Stimulated activated CD4-positive, alpha-beta T cell treated with anti-CD3 and anti-CD28 coated beads, Interleukin-15, amount 100 ng/mL, for 48 hours (primary cell): Measurements from ENCODE around the gene PPP6R2.
"Not testable (repeated sequence)": the region's sequence is repeated elsewhere in the genome, so short reads cannot be mapped to it uniquely, and the experiment has no call there.

Experiments
- DNase-seq, 2 donors: peaks; one replicate each; pipeline ENCODE4 v3.0.0-alpha.2; 2020; ENCODE audit warnings: low read depth in 2 of 2

The PPP6R2 gene

GRCh38 chr22:50432131-50432876 is 89.2 kb downstream of the PPP6R2 start:
- DNase-seq = no peak

DNA sequence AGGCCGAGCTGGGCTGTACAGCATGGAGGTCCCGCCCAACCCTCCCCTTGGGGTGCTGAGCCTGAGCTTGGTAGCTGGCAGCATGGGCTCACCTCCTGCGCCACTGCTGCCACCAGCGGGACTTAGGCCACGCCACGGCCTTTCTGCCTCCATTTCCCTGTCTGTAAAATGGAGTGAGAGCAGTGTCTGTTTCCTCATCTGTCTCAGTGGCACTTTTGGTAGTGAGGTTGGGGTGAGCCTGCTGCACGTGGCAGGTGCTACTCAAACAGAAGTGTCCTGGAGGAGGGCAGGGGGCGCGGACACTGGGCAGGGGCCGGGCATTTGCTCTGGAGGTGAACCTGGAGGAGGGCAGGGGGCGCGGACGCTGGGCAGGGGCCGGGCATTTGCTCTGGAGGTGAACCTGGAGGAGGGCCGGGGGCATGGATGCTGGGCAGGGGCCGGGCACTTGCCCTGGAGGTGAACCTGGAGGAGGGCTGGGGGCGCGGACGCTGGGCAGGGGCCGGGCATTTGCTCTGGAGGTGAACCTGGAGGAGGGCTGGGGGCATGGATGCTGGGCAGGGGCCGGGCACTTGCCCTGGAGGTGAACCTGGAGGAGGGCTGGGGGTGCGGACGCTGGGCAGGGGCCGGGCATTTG is 89.9 kb downstream of the PPP6R2 start:
- DNase-seq = not testable (repeated sequence)

DNA sequence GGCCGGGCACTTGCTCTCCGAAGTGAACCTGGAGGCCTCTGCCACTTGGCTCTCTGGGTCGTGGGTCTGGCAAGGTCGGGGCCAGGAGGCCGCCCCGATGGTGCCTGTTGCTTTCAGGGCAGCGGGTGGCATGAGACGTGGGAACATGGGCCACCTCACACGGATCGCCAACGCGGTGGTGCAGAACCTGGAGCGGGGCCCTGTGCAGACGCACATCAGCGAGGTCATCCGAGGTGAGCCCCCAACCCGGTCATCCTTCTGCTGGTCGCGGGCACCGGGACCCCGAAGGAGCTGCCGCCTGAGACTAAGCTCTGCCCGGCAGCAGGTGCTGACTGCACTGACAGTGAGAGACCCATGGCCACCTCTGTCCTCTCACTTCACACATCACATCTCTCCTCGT is 91.7 kb downstream of the PPP6R2 start:
- no peak for DNase-seq

- no peak for DNase-seq
Measured at GRCh38 chr22:50435291-50436014, 92.3 kb downstream of the PPP6R2 start.

DNA sequence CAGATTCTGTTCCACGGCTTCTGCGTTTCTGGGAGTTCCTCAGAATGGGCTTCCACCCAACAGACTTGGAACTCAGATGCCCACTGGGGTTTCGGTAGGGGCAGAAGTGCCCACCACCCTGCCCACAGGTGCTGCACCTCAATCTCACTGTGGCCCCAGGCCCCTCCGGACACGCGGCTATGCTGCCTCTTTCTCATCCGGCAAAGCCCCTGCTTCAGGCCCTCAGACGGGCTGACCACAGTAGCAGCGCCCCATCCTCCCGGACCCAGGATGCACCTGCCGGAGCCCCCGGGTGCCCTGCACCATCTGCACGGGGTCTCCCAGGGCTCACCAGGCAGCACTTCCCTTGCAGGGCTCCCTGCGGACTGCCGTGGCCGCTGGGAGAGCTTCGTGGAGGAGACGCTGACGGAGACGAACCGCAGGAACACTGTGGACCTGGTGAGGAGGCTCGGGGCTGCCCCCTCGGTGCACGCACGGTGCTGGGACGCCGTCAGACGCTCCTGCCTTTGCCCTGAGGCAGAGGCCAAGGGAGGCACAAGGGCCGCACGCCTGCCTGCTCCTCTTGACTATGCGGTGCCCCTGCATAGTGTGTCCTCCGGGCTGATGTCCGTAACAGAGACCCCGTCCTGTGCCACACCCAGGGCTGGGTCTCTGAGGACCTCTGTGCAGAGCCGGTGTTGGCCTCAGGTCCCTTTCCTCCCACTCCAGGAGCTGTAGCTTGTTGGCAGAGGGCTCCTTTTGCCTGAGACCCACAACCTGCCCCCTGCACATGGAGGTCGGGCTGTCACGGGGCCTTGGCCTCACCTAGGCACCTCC is 93.1 kb downstream of the PPP6R2 start:
- no peak for DNase-seq

- DNase-seq = no peak
Measured at GRCh38 chr22:50436841-50437341, 93.8 kb downstream of the PPP6R2 start.

- no peak for DNase-seq
Measured at GRCh38 chr22:50437511-50438304, 94.6 kb downstream of the PPP6R2 start.

DNA sequence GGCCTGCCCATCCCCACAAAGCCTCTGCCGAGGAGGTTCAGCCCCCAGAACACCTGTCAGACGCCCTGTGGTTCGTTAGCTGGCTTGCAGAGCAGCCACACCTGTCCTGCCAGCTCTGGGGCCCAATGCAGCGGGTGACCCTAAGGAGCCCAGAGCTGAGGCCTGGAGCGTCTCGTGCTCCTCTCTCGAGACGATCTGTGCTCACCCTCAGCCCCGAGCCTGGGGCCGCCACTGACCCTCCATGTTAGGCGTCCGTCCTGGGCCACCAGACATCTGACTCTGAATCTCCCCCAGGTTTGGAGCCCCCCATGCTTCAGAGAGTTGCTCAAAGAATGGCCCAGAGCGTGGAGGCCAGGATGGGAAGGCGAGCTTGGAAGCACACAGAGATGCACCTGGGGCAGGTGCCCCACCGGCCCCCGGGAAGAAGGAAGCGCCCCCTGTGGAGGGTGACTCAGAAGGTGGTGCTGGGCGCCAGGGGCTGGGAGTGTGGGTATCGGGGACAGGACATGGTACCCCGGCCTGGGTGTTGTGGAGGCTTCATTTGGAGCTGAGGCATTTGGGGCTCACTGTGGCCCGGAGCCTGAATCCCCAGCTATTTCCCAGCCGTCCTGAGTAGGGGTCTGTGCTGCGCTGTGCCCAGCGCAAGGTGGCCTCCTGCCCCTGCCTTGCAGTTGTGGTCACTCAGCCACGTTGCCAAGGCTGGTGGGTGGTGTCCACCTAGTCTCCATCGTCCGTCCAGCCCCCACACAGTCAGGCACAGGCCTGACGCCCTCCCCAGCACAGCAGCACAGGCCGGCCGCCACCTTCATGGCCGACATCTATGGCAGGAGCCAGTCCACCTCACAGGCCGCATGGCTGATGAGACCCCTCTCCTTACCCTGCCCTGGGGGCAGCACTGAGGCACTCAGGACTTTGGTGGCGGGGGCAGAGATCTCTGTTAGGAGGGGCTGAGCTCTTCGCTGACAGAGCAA is 95.5 kb downstream of the PPP6R2 start:
- no peak for DNase-seq

- DNase-seq = no peak
Measured at GRCh38 chr22:50439314-50439870, 96.3 kb downstream of the PPP6R2 start.

DNA sequence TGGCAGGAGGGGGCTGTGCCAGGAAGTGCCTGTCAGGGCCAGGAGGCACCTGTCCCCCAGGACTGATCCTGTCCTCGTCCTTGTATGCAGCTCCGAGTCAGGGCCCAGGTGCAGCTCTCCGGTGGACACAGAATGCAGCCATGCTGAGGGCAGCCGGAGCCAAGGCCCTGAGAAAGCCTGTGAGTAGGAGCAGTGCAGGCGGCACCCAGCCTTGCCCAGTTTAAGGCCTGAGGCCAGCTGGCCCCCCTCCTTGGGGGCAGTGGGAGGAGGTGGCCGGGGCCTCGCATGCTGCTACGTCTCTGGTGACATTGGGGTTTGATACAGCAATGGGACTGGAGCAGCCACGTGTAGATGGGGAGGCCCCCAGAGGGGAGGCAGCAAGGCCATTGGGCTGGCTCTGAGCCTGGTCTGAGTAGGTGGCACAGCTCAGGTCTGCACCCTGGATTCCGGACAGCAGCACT is 96.8 kb downstream of the PPP6R2 start:
- no peak for DNase-seq

- DNase-seq = no peak
Measured at GRCh38 chr22:50440544-50441249, 97.6 kb downstream of the PPP6R2 start.

DNA sequence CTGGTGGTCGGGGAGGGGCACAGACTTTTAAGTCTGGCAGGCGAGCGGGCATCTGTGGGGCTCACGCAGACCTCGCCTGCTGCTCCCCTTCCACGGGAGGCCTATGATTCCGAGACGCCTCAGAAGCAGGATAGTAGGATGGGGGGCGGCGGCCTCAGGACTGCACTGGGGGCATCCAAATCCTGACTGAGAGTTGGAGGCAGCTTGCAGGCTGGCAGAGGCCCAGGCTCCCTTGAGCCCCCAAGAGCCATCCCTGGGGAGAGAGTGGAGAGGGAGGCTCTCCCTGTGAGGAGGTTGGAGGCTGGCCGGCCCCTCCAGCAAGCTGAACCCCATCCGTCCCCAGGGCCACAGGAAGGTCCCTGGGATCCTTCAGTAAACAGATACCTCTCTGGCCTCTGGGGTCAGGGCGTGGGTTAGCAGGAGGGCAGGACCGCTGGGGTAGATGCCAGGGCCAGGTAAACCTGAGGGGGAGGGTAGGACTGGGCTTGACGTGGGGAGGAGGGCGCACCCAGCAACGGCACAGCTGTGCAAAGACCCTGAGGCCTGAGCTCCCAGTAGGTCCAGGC is 98.4 kb downstream of the PPP6R2 start:
- DNase-seq = no peak

DNA sequence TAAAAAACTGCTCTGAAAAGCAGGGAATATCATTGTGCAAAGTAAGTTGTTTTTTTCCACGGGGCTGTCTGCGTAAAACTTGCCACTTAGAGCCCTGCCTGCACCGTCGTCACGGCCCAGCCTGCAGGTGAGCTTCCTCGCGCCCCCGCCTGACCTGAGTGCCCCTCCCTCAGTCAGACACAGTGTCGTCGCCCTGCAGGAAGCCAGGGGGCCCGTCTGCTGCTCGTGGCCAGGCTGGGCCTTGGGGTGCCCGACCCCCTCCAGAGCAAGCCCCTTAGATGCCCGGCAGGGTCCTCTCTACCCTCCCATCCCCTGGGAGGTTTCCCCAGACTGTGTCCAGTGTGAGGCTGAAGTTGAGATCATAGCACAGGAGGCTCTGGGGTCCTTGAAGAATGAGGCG is 100.1 kb downstream of the PPP6R2 start:
- no peak for DNase-seq

DNA sequence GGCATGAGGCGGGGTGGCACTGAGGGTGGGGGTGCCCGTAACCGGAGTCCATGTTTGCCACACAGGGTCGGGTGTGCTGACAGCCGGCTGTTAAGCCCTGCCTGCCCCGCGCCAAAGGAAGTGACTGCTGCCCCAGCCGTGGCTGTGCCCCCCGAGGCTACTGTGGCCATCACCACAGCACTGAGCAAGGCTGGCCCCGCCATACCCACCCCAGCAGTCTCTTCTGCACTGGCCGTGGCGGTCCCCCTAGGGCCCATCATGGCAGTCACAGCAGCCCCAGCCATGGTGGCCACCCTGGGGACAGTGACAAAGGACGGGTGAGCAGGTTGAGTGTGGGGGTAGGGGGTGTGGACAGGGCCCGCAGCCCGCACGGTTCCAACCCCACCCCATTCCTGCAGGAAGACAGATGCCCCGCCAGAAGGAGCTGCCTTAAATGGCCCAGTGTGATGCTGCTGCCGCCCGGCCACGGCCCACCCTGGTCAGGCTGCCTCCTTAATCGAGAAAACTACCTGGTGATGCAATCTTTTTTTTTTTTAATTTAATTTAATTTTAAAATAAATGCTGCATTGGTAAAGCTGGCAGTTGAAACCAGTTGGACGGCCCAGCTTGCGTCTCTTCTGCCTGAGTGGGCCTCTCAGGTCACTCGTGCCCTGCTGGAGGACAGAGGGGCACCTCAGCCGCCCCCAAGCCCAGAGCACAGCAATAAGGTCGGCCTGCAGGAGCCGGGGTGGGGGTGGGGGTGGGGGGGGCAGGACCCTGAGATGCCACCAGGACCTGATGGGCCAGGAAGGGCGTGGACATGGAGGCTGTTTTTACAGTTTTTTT is 100.9 kb downstream of the PPP6R2 start:
- DNase-seq = no peak

- DNase-seq = no peak
Measured at GRCh38 chr22:50444663-50445062, 101.5 kb downstream of the PPP6R2 start.

DNA sequence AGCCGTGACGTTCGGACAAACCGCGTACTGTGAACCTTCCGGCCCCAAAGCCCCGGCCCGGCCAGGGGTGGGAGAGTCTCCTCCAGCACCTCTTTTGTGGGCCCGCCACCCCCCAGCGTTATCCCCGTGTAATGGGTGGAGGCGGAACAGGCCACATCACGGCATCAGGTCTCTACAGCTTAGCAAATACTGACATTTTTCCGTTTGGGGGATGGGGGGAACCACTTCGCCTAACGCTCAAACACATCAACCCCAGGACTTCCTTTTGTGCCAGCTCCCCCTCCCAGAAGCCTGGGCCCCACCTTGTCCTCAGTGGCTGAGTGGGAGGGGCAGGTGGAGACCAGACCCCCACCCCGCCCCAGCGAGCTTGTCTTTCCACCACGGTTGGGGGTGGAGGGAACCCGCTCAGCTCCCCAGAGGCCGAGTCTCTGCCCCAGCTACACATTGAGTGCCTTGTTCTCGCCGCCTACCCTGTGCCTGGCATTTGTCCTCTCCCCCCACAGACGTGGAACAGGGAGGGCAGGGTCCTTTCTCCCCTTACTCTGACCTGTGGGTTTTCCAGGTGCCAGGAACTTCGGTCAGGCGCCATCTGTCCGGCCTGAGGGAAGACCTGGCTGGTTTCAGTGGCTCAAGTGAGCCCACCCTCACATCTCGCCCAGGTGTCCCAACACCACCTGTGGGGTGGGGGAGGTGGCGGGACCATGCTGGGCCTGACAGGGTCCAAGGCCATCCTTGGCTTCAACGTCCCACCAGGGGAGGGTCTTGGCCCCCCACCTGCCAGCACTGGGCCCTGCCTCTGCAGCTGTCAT is 102.1 kb downstream of the PPP6R2 start:
- DNase-seq = no peak
